ENCODE measurements around the gene FSTL3.
"Not testable (repeated sequence)": the region's sequence is repeated elsewhere in the genome, so short reads cannot be mapped to it uniquely, and the experiment has no call there.

The FSTL3 gene

GRCh38 chr19:711254-711653 is 35.1 kb downstream of the FSTL3 start:
- no peak for DNase-seq (ENCODE audit: low spot score)

GRCh38 chr19:715347-715746 is 39.2 kb downstream of the FSTL3 start:
- DNase-seq (ENCODE audit: low spot score): no peak

- DNase-seq (ENCODE audit: low spot score): no peak
These were observed 42.2 kb downstream of the FSTL3 start for GRCh38 chr19:718251-718951.

- no peak for DNase-seq (ENCODE audit: low spot score)
These were observed 42.9 kb downstream of the FSTL3 start for GRCh38 chr19:718991-719512.

GRCh38 chr19:719636-720344 is 43.6 kb downstream of the FSTL3 start:
- DNase-seq (ENCODE audit: low spot score): no peak

GRCh38 chr19:720345-721160 is 44.4 kb downstream of the FSTL3 start:
- DNase-seq (ENCODE audit: low spot score): no peak

GRCh38 chr19:722553-723101 is 46.4 kb downstream of the FSTL3 start:
- no peak for DNase-seq (ENCODE audit: low spot score)

GRCh38 chr19:723247-723646 is 47.1 kb downstream of the FSTL3 start:
- DNase-seq (ENCODE audit: low spot score): no peak

- no peak for DNase-seq (ENCODE audit: low spot score)
These were observed 47.5 kb downstream of the FSTL3 start for GRCh38 chr19:723714-724113.

GRCh38 chr19:725461-726089 is 49.4 kb downstream of the FSTL3 start:
- DNase-seq (ENCODE audit: low spot score): no peak

GRCh38 chr19:726993-727956 is 51.1 kb downstream of the FSTL3 start:
- DNase-seq (ENCODE audit: low spot score): no peak

- DNase-seq (ENCODE audit: low spot score): no peak
These were observed 51.8 kb downstream of the FSTL3 start for GRCh38 chr19:728011-728410.

GRCh38 chr19:729564-729963 is 53.4 kb downstream of the FSTL3 start:
- not testable (repeated sequence) for DNase-seq (ENCODE audit: low spot score)

GRCh38 chr19:729965-730668 is 53.9 kb downstream of the FSTL3 start:
- no peak for DNase-seq (ENCODE audit: low spot score)

- no peak for DNase-seq (ENCODE audit: low spot score)
These were observed 54.8 kb downstream of the FSTL3 start for GRCh38 chr19:731000-731399.

GRCh38 chr19:732148-733069 is 56.2 kb downstream of the FSTL3 start:
- DNase-seq (ENCODE audit: low spot score): no peak

Data from activated CD4-positive, alpha-beta T cell treated with anti-CD3 and anti-CD28 coated beads, Interleukin-2, Interleukin-4, amounts not matched to agents 100 ng/mL and 50 ng/mL, durations not matched to agents 16 hours and 8 hours (primary cell).